ENCODE results near the gene MAST4.

DNA sequence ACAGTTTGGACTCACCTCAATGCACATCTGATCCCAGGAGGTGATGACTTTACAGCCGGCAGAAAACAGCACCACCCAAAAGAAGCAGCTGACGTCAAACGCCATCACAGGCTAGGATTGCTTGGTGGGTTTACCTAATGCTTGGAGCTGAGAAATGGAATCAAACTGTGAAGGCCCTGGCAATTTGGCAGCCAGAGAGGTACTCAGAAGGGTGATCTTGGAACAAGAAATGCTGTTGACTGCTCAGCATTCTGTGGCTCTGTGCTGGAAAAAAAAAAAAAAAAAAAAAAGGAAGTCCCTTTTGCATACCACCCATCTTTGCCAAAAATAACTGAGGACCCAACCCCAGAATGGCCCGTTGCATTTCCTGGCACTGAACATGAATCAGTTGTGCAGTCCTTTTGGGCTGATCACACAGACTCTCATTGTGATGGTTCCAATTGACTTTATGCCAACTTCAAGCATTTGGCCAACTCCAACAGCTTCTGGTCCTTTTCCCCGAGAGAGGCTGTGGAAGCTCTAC is 600.4 kb downstream of the MAST4 start, which contains the start of gene CD180:
- TF ChIP-seq, protein P1, sequence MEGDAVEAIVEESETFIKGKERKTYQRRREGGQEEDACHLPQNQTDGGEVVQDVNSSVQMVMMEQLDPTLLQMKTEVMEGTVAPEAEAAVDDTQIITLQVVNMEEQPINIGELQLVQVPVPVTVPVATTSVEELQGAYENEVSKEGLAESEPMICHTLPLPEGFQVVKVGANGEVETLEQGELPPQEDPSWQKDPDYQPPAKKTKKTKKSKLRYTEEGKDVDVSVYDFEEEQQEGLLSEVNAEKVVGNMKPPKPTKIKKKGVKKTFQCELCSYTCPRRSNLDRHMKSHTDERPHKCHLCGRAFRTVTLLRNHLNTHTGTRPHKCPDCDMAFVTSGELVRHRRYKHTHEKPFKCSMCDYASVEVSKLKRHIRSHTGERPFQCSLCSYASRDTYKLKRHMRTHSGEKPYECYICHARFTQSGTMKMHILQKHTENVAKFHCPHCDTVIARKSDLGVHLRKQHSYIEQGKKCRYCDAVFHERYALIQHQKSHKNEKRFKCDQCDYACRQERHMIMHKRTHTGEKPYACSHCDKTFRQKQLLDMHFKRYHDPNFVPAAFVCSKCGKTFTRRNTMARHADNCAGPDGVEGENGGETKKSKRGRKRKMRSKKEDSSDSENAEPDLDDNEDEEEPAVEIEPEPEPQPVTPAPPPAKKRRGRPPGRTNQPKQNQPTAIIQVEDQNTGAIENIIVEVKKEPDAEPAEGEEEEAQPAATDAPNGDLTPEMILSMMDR (IDR thresholded peaks at IDR 0.05) = no peak
- TF ChIP-seq POLR2A (IDR thresholded peaks at IDR 0.05) (no peak), EP300 (IDR thresholded peaks at IDR 0.05) (no peak), POLR2AphosphoS5 (IDR thresholded peaks at IDR 0.05) (no peak)

All from gastroesophageal sphincter (tissue), 3 donors.